Islet of Langerhans (tissue), 1 donor: ENCODE measurements around the gene TNFRSF12A.
"Not testable (repeated sequence)": the region's sequence is repeated elsewhere in the genome, so short reads cannot be mapped to it uniquely, and the experiment has no call there.

ENCODE experiments used
- FAIRE-seq: peaks from one replicate; lab custom pipeline; 2011; peaks lifted over from hg19 to GRCh38; lab: Jason Lieb, UNC

The TNFRSF12A gene

GRCh38 chr16:3065742-3066439 lies 45.7 kb downstream of the TNFRSF12A start:
- no peak for FAIRE-seq

- no peak for FAIRE-seq
Observed at GRCh38 chr16:3066440-3066748, 46.2 kb downstream of the TNFRSF12A start.

- FAIRE-seq: no peak
Observed at GRCh38 chr16:3068487-3068886, 48.3 kb downstream of the TNFRSF12A start.

GRCh38 chr16:3069146-3069545 lies 49.0 kb downstream of the TNFRSF12A start:
- FAIRE-seq: not testable (repeated sequence)

- no peak for FAIRE-seq
Observed at GRCh38 chr16:3070608-3071111, 50.5 kb downstream of the TNFRSF12A start.

- no peak for FAIRE-seq
Observed at GRCh38 chr16:3071655-3072054, 51.5 kb downstream of the TNFRSF12A start.
